HEK293 (cell line): ENCODE results near the gene C1orf94.

Experiments
- CTCF ChIA-PET: fragments of 350-600 bp; formaldehyde crosslinking; extraction: SDS; loops from one replicate; lab custom pipeline; 2021; ENCODE audit warnings: antibody characterized with exemption; lab: Yijun Ruan, JAX
- POLR2A ChIA-PET: fragments of 300-600 bp; formaldehyde crosslinking; extraction: SDS; loops from one replicate; lab custom pipeline; 2020; ENCODE audit warnings: antibody characterized with exemption, inconsistent platforms; lab: Yijun Ruan, JAX
- H3K27ac ChIP-seq: fragments of 200-500 bp; sonication (Bioruptor generic); 2 replicates; pipeline ENCODE4 v1.5.1; 2014; ENCODE audit warnings: low read depth, low read length, control low read depth, inconsistent platforms; ENCODE audit errors: extremely low read depth
- H3K36me3 ChIP-seq, 2 experiments: fragments of 200-500 bp in 1 of 2; sonication (Bioruptor generic) in 1 of 2; 1 replicate in 1 of 2; 2 replicates in 1 of 2; pipeline ENCODE4 v1.5.1; 2014 to 2017; ENCODE audit warnings: inconsistent platforms in 2 of 2, low read length in 2 of 2; ENCODE audit not compliant: control insufficient read depth in 2 of 2, insufficient read depth in 1 of 2
- H3K4me1 ChIP-seq: fragments of 200-500 bp; sonication (Bioruptor generic); 2 replicates; pipeline ENCODE4 v1.5.1; 2014; ENCODE audit warnings: mild to moderate bottlenecking, low read length, inconsistent platforms; ENCODE audit not compliant: control insufficient read depth, insufficient read depth
- H3K4me3 ChIP-seq: 2 replicates; pipeline ENCODE4 v1.5.1; 2011; ENCODE audit warnings: low read depth, mild to moderate bottlenecking, control low read depth, low read length, moderate library complexity
- H3K9me3 ChIP-seq: fragments of 200-500 bp; sonication (Bioruptor generic); 2 replicates; pipeline ENCODE4 v1.5.1; 2014; ENCODE audit warnings: low read depth, low read length, inconsistent platforms; ENCODE audit not compliant: control insufficient read depth, insufficient read depth
- BCL11B ChIP-seq: fragments of 450-650 bp; formaldehyde crosslinking; IDR thresholded peaks from 2 replicates; pipeline ENCODE4 v1.5.1; 2016; ENCODE audit warnings: low read depth, missing biosample characterization, missing genetic modification characterization
- KLF10 ChIP-seq: fragments of 450-650 bp; IDR thresholded peaks from 2 replicates; pipeline ENCODE4 v1.5.1; 2018; ENCODE audit warnings: missing biosample characterization, mild to moderate bottlenecking, missing genetic modification characterization
- OSR2 ChIP-seq: fragments of 450-650 bp; formaldehyde crosslinking; IDR thresholded peaks from 2 replicates; pipeline ENCODE4 v1.5.1; 2016; ENCODE audit warnings: missing biosample characterization, missing genetic modification characterization
- ZBTB49 ChIP-seq: fragments of 450-650 bp; formaldehyde crosslinking; IDR thresholded peaks from 2 replicates; pipeline ENCODE4 v1.5.1; 2016; ENCODE audit warnings: missing biosample characterization, missing genetic modification characterization, low read depth
- ZBTB7A ChIP-seq: fragments of 450-650 bp; formaldehyde crosslinking; IDR thresholded peaks from 2 replicates; pipeline ENCODE4 v1.5.1; 2016; ENCODE audit warnings: low read depth, missing biosample characterization, missing genetic modification characterization
- ZFP37 ChIP-seq: fragments of 450-650 bp; formaldehyde crosslinking; IDR thresholded peaks from 2 replicates; pipeline ENCODE4 v1.5.1; 2016; ENCODE audit warnings: missing biosample characterization, missing genetic modification characterization
- ZNF169 ChIP-seq: fragments of 450-650 bp; formaldehyde crosslinking; IDR thresholded peaks from 2 replicates; pipeline ENCODE4 v1.5.1; 2016; ENCODE audit warnings: missing biosample characterization, missing genetic modification characterization
- ZNF221 ChIP-seq: fragments of 450-650 bp; formaldehyde crosslinking; IDR thresholded peaks from 2 replicates; pipeline ENCODE4 v1.5.1; 2017; ENCODE audit warnings: missing biosample characterization, missing genetic modification characterization, borderline replicate concordance
- ZNF530 ChIP-seq: fragments of 450-650 bp; formaldehyde crosslinking; IDR thresholded peaks from 2 replicates; pipeline ENCODE4 v1.5.1; 2016; ENCODE audit warnings: low read depth, missing biosample characterization, missing genetic modification characterization
- ZNF571 ChIP-seq: fragments of 450-650 bp; formaldehyde crosslinking; IDR thresholded peaks from 2 replicates; pipeline ENCODE4 v1.5.0; 2017; ENCODE audit warnings: missing biosample characterization, missing genetic modification characterization
- ZNF596 ChIP-seq: fragments of 450-650 bp; IDR thresholded peaks from 2 replicates; pipeline ENCODE4 v1.5.0; 2018; ENCODE audit warnings: missing biosample characterization, mild to moderate bottlenecking, missing genetic modification characterization, moderate library complexity
- ZNF677 ChIP-seq: fragments of 450-650 bp; IDR thresholded peaks from 2 replicates; pipeline ENCODE4 v1.5.0; 2018; ENCODE audit warnings: missing biosample characterization, mild to moderate bottlenecking, missing genetic modification characterization, moderate library complexity
- ZSCAN5A ChIP-seq: fragments of 450-650 bp; formaldehyde crosslinking; IDR thresholded peaks from 2 replicates; pipeline ENCODE4 v1.5.1; 2016; ENCODE audit warnings: missing biosample characterization, missing genetic modification characterization
- TF ChIP-seq, protein P1 (sequence below): fragments of 450-650 bp; formaldehyde crosslinking; IDR thresholded peaks from 2 replicates; pipeline ENCODE4 v1.5.1; 2016; ENCODE audit warnings: missing biosample characterization, missing genetic modification characterization
- TF ChIP-seq, protein P2 (sequence below): IDR thresholded peaks from 2 replicates; pipeline ENCODE4 v1.6.1; 2011; ENCODE audit warnings: mild to moderate bottlenecking, low read depth, low read length, borderline replicate concordance
- TF ChIP-seq, protein P3 (sequence below): fragments of 450-650 bp; formaldehyde crosslinking; IDR thresholded peaks from 2 replicates; pipeline ENCODE4 v1.5.1; 2016; ENCODE audit warnings: missing biosample characterization, missing genetic modification characterization
- TF ChIP-seq, protein P4 (sequence below): fragments of 450-650 bp; formaldehyde crosslinking; IDR thresholded peaks from 2 replicates; pipeline ENCODE4 v1.5.1; 2016; ENCODE audit warnings: missing biosample characterization, missing genetic modification characterization
- TF ChIP-seq, protein P5 (sequence below): fragments of 450-650 bp; formaldehyde crosslinking; IDR thresholded peaks from 2 replicates; pipeline ENCODE4 v1.5.1; 2016; ENCODE audit warnings: missing biosample characterization, missing genetic modification characterization
- TF ChIP-seq, protein P6 (sequence below): fragments of 450-650 bp; formaldehyde crosslinking; IDR thresholded peaks from 2 replicates; pipeline ENCODE4 v1.5.1; 2016; ENCODE audit warnings: missing biosample characterization, missing genetic modification characterization

C1orf94 gene

DNA sequence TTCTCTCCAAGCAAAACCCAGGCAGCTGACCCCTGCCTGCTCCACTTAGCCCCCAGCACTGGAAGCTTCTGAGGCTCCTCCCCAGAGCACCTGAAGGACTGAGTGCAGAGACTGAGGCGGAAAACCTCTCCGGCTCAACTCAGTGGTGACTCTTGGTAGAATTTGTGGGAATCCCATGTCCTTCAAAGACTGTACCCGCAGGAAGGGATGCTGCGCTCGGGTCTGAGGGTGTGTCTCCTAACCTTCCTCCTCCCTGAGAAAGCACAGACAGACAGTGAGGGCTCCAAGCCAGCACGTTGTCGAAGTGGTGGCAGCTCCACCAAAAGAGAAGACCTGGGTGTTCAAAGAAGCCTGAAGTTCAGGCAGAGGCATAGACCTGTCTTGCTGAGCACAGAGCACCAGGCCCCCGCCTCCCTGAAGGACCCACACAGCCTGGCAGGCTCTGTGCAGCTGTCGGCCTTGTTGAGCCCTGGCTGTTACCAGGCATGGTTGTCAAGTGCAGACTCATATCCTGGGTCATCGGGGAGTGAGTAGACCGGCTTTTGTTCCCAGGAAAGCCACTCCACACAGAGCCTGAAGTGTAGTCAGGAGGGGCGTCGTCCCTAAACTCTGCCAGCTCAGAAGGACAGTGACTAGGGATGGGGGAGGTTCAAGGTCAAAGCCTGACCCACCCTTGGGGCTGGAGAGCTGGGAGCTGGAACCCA is 48.4 kb upstream of the C1orf94 start:
- H3K36me3 ChIP-seq, result no peaks in the 10 kb centered on the region
- POLR2A ChIA-PET, result no interaction called here
- H3K4me1 ChIP-seq, result no peaks in the 10 kb centered on the region
- TF ChIP-seq, protein P1, sequence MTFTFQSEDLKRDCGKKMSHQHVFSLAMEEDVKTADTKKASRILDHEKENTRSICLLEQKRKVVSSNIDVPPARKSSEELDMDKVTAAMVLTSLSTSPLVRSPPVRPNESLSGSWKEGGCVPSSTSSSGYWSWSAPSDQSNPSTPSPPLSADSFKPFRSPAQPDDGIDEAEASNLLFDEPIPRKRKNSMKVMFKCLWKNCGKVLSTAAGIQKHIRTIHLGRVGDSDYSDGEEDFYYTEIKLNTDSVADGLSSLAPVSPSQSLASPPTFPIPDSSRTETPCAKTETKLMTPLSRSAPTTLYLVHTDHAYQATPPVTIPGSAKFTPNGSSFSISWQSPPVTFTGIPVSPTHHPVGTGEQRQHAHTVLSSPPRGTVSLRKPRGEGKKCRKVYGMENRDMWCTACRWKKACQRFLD (tag by site-specific recombination), result no peak
- TF ChIP-seq ZNF596 (tag by site-specific recombination) (no peak), ZNF677 (no peak), ZNF571 (tag by site-specific recombination) (no peak), ZBTB49 (tag by site-specific recombination) (no peak), ZBTB7A (tag by site-specific recombination) (no peak), ZSCAN5A (tag by site-specific recombination) (no peak), ZNF530 (no peak), KLF10 (tag by site-specific recombination) (no peak), ZNF169 (tag by site-specific recombination) (no peak), ZFP37 (no peak), OSR2 (tag by site-specific recombination) (no peak), BCL11B (tag by site-specific recombination) (no peak), ZNF221 (tag by site-specific recombination) (no peak)
- TF ChIP-seq, protein P2, sequence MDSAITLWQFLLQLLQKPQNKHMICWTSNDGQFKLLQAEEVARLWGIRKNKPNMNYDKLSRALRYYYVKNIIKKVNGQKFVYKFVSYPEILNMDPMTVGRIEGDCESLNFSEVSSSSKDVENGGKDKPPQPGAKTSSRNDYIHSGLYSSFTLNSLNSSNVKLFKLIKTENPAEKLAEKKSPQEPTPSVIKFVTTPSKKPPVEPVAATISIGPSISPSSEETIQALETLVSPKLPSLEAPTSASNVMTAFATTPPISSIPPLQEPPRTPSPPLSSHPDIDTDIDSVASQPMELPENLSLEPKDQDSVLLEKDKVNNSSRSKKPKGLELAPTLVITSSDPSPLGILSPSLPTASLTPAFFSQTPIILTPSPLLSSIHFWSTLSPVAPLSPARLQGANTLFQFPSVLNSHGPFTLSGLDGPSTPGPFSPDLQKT, result no peak
- TF ChIP-seq, protein P3, sequence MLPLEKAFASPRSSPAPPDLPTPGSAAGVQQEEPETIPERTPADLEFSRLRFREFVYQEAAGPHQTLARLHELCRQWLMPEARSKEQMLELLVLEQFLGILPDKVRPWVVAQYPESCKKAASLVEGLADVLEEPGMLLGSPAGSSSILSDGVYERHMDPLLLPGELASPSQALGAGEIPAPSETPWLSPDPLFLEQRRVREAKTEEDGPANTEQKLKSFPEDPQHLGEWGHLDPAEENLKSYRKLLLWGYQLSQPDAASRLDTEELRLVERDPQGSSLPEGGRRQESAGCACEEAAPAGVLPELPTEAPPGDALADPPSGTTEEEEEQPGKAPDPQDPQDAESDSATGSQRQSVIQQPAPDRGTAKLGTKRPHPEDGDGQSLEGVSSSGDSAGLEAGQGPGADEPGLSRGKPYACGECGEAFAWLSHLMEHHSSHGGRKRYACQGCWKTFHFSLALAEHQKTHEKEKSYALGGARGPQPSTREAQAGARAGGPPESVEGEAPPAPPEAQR, result no peak
- TF ChIP-seq, protein P4, sequence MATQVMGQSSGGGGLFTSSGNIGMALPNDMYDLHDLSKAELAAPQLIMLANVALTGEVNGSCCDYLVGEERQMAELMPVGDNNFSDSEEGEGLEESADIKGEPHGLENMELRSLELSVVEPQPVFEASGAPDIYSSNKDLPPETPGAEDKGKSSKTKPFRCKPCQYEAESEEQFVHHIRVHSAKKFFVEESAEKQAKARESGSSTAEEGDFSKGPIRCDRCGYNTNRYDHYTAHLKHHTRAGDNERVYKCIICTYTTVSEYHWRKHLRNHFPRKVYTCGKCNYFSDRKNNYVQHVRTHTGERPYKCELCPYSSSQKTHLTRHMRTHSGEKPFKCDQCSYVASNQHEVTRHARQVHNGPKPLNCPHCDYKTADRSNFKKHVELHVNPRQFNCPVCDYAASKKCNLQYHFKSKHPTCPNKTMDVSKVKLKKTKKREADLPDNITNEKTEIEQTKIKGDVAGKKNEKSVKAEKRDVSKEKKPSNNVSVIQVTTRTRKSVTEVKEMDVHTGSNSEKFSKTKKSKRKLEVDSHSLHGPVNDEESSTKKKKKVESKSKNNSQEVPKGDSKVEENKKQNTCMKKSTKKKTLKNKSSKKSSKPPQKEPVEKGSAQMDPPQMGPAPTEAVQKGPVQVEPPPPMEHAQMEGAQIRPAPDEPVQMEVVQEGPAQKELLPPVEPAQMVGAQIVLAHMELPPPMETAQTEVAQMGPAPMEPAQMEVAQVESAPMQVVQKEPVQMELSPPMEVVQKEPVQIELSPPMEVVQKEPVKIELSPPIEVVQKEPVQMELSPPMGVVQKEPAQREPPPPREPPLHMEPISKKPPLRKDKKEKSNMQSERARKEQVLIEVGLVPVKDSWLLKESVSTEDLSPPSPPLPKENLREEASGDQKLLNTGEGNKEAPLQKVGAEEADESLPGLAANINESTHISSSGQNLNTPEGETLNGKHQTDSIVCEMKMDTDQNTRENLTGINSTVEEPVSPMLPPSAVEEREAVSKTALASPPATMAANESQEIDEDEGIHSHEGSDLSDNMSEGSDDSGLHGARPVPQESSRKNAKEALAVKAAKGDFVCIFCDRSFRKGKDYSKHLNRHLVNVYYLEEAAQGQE (tag by site-specific recombination), result no peak
- TF ChIP-seq, protein P5, sequence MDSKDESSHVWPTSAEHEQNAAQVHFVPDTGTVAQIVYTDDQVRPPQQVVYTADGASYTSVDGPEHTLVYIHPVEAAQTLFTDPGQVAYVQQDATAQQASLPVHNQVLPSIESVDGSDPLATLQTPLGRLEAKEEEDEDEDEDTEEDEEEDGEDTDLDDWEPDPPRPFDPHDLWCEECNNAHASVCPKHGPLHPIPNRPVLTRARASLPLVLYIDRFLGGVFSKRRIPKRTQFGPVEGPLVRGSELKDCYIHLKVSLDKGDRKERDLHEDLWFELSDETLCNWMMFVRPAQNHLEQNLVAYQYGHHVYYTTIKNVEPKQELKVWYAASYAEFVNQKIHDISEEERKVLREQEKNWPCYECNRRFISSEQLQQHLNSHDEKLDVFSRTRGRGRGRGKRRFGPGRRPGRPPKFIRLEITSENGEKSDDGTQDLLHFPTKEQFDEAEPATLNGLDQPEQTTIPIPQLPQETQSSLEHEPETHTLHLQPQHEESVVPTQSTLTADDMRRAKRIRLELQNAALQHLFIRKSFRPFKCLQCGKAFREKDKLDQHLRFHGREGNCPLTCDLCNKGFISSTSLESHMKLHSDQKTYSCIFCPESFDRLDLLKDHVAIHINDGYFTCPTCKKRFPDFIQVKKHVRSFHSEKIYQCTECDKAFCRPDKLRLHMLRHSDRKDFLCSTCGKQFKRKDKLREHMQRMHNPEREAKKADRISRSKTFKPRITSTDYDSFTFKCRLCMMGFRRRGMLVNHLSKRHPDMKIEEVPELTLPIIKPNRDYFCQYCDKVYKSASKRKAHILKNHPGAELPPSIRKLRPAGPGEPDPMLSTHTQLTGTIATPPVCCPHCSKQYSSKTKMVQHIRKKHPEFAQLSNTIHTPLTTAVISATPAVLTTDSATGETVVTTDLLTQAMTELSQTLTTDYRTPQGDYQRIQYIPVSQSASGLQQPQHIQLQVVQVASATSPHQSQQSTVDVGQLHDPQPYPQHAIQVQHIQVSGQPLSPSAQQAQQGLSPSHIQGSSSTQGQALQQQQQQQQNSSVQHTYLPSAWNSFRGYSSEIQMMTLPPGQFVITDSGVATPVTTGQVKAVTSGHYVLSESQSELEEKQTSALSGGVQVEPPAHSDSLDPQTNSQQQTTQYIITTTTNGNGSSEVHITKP (tag by site-specific recombination), result no peak
- TF ChIP-seq, protein P6, sequence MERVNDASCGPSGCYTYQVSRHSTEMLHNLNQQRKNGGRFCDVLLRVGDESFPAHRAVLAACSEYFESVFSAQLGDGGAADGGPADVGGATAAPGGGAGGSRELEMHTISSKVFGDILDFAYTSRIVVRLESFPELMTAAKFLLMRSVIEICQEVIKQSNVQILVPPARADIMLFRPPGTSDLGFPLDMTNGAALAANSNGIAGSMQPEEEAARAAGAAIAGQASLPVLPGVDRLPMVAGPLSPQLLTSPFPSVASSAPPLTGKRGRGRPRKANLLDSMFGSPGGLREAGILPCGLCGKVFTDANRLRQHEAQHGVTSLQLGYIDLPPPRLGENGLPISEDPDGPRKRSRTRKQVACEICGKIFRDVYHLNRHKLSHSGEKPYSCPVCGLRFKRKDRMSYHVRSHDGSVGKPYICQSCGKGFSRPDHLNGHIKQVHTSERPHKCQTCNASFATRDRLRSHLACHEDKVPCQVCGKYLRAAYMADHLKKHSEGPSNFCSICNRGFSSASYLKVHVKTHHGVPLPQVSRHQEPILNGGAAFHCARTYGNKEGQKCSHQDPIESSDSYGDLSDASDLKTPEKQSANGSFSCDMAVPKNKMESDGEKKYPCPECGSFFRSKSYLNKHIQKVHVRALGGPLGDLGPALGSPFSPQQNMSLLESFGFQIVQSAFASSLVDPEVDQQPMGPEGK (tag by site-specific recombination), result no peak
- TF ChIP-seq, all 188 proteins: peak for 0
- Histone ChIP-seq H3K4me3 (no peak overlapping the region), H3K27ac (no peak overlapping the region), H3K9me3 (no peaks in the 10 kb centered on the region)
- CTCF ChIA-PET, result interaction anchor here (0.8 to 1.2 kb wide), 2 partner anchors 14 to 614 kb away, joined by 3 to 4 read pairs; no protein-coding TSS in a partner anchor
